Gastrocnemius medialis (tissue), 4 donors: ENCODE results near the gene SYCP3. TPM values are rescaled to one million over a fixed set of nuclear protein-coding genes. Genes with fewer than 3 reads are reported as not detected.

Experiments used
- ATAC-seq, 2 donors: fragments of 150-250 bp; one replicate each; pipeline ENCODE4 v1.9.1; 2016
- DNase-seq, 2 donors: peaks; one replicate each; pipeline ENCODE4 v3.0.0-alpha.2; 2019
- H3K27ac ChIP-seq, 4 donors: fragments of 200-600 bp; sonication (generic); 1 replicate in 1 of 4; 2 replicates in 3 of 4; pipeline ENCODE4 v1.5.1; 2016 to 2018; ENCODE audit warnings: mild to moderate bottlenecking in 2 of 4, moderate library complexity in 1 of 4
- H3K27me3 ChIP-seq, 3 donors: fragments of 200-600 bp; sonication (generic) in 2 of 3; 1 replicate in 1 of 3; 2 replicates in 2 of 3; pipeline versions ENCODE4 v1.5.1 to v1.6.0; 2016 to 2019; ENCODE audit warnings: mild to moderate bottlenecking in 1 of 3, moderate library complexity in 1 of 3
- H3K36me3 ChIP-seq, 2 donors: fragments of 200-600 bp; sonication (generic) in 1 of 2; one replicate each; pipeline ENCODE4 v1.5.1; 2017 to 2018
- H3K4me1 ChIP-seq, 2 donors: fragments of 200-600 bp; sonication (generic) in 1 of 2; one replicate each; pipeline ENCODE4 v1.5.1; 2016 to 2017; ENCODE audit warnings: mild to moderate bottlenecking in 2 of 2
- H3K4me3 ChIP-seq, 4 donors: fragments of 200-600 bp; sonication (generic) in 3 of 4; 1 replicate in 1 of 4; 2 replicates in 3 of 4; pipeline ENCODE4 v1.5.1; 2016 to 2019; ENCODE audit warnings: mild to moderate bottlenecking in 2 of 4
- H3K9me3 ChIP-seq, 3 donors: fragments of 200-600 bp; sonication (generic) in 2 of 3; 1 replicate in 1 of 3; 2 replicates in 2 of 3; pipeline ENCODE4 v1.5.1; 2016 to 2019
- CTCF ChIP-seq, 5 experiments: fragments of 450-650 bp in 3 of 5; fragments of 200-600 bp in 2 of 5; sonication (generic) in 2 of 5; IDR thresholded peaks in 4 of 5; conservative IDR thresholded peaks in 1 of 5; 1 replicate in 4 of 5; 2 replicates in 1 of 5; pipeline ENCODE4 v1.5.1; 2016 to 2019; ENCODE audit warnings: antibody characterized with exemption in 5 of 5, mild to moderate bottlenecking in 3 of 5, moderate library complexity in 3 of 5
- POLR2A ChIP-seq, 2 donors: fragments of 450-650 bp; IDR thresholded peaks; one replicate each; pipeline ENCODE4 v1.6.1; 2017; ENCODE audit warnings: antibody characterized with exemption in 2 of 2, mild to moderate bottlenecking in 2 of 2, moderate library complexity in 2 of 2
- in situ Hi-C, 4 donors: fragments of 200-750 bp; cut with MboI; loops; one replicate each; pipeline versions ENCODE4 v1.15.0 to v1.8.0; 2017; ENCODE audit warnings: low sequenced_read_pairs in 4 of 4
- intact Hi-C: fragments of 100-400 bp; cut with DNase I; formaldehyde crosslinking; loops from one replicate; pipeline ENCODE4 v1.15.1; 2023; ENCODE audit warnings: low total_unique reads
- total RNA-seq, 4 donors: library from RNA; depleted of rRNA; stranded (reverse); fragments of >200 nt; gene quantifications; one replicate each; pipeline versions ENCODE4 v1.1.0 to v1.2.3, GENCODE V29; 2016

The SYCP3 gene
- total RNA-seq, 4 donors from 2014 or later, result 0.66 TPM; not detected in 3

- intact Hi-C loops, result no loop called here
- H3K4me1 ChIP-seq, result no peaks in the 10 kb centered on the region
- H3K4me3 ChIP-seq, result no peak overlapping the region
- TF ChIP-seq CTCF (IDR thresholded peaks at IDR 0.05 in 4 of 5, conservative IDR thresholded peaks at IDR 0.05 in 1 of 5) (no peak), POLR2A (IDR thresholded peaks at IDR 0.05) (no peak)
- no peaks in the 10 kb centered on the region for H3K9me3 ChIP-seq
- in situ Hi-C loops, result no loop called here
- peaks cover 0 to 53% of the 10 kb centered on the region in 2 donors for H3K36me3 ChIP-seq
- no peak overlapping the region for H3K27ac ChIP-seq
- H3K27me3 ChIP-seq, result no peaks in the 10 kb centered on the region
- no peak for DNase-seq
- no peak for ATAC-seq
These were observed 6.2 kb upstream of the SYCP3 start for GRCh38 chr12:101745481-101745880.

GRCh38 chr12:101743724-101744472, 4.6 kb upstream of the SYCP3 start:
- no peak for ATAC-seq
- Histone ChIP-seq H3K27ac (no peak overlapping the region), H3K9me3 (no peaks in the 10 kb centered on the region), H3K4me1 (no peaks in the 10 kb centered on the region), H3K36me3 (peaks cover 0 to 61% of the 10 kb centered on the region in 2 donors), H3K4me3 (no peak overlapping the region), H3K27me3 (no peaks in the 10 kb centered on the region)
- intact Hi-C loops (no loop called here), in situ Hi-C loops (no loop called here)
- TF ChIP-seq CTCF (IDR thresholded peaks at IDR 0.05 in 4 of 5, conservative IDR thresholded peaks at IDR 0.05 in 1 of 5), result no peak
- TF ChIP-seq POLR2A (IDR thresholded peaks at IDR 0.05), result no peak
- DNase-seq, result no peak

GRCh38 chr12:101743242-101743641, 4.0 kb upstream of the SYCP3 start:
- Histone ChIP-seq H3K36me3 (peaks cover 0 to 58% of the 10 kb centered on the region in 2 donors), H3K27ac (no peak overlapping the region), H3K27me3 (no peaks in the 10 kb centered on the region), H3K4me1 (no peaks in the 10 kb centered on the region), H3K9me3 (no peaks in the 10 kb centered on the region), H3K4me3 (no peak overlapping the region)
- in situ Hi-C loops (no loop called here), intact Hi-C loops (no loop called here)
- no peak for ATAC-seq
- TF ChIP-seq POLR2A (IDR thresholded peaks at IDR 0.05), result no peak
- no peak for TF ChIP-seq CTCF (IDR thresholded peaks at IDR 0.05 in 4 of 5, conservative IDR thresholded peaks at IDR 0.05 in 1 of 5)
- no peak for DNase-seq

- TF ChIP-seq POLR2A (IDR thresholded peaks at IDR 0.05) (no peak), CTCF (IDR thresholded peaks at IDR 0.05 in 4 of 5, conservative IDR thresholded peaks at IDR 0.05 in 1 of 5) (no peak)
- in situ Hi-C loops (no loop called here), intact Hi-C loops (no loop called here)
- ATAC-seq (no peak), DNase-seq (no peak)
- Histone ChIP-seq H3K27me3 (no peaks in the 10 kb centered on the region), H3K9me3 (no peaks in the 10 kb centered on the region), H3K27ac (no peak overlapping the region), H3K36me3 (peaks cover 0 to 44% of the 10 kb centered on the region in 2 donors), H3K4me3 (no peak overlapping the region), H3K4me1 (no peaks in the 10 kb centered on the region)
These were observed 1.7 kb upstream of the SYCP3 start for GRCh38 chr12:101740980-101741379.
